ENCODE measurements around the gene UBE2U.
"Not testable (repeated sequence)": the region's sequence is repeated elsewhere in the genome, so short reads cannot be mapped to it uniquely, and the experiment has no call there.

UBE2U gene

GRCh38 chr1:64194168-64195080, 9.0 kb upstream of the UBE2U start:
- no peak for DNase-seq

- no peak for DNase-seq
These were observed 8.4 kb upstream of the UBE2U start for GRCh38 chr1:64195081-64195395.

- no peak for DNase-seq
These were observed 7.2 kb upstream of the UBE2U start for GRCh38 chr1:64196074-64196870.

- DNase-seq, result no peak
These were observed 6.3 kb upstream of the UBE2U start for GRCh38 chr1:64197076-64197475.

GRCh38 chr1:64199154-64199553, 4.3 kb upstream of the UBE2U start:
- no peak for DNase-seq

- DNase-seq, result no peak
These were observed 3.4 kb upstream of the UBE2U start for GRCh38 chr1:64200064-64200463.

GRCh38 chr1:64209221-64209620, 5.8 kb downstream of the UBE2U start:
- no peak for DNase-seq

GRCh38 chr1:64212031-64212430, 8.6 kb downstream of the UBE2U start:
- DNase-seq, result no peak

- no peak for DNase-seq
These were observed 12.2 kb downstream of the UBE2U start for GRCh38 chr1:64215576-64215975.

- no peak for DNase-seq
These were observed 16.8 kb downstream of the UBE2U start for GRCh38 chr1:64220241-64220640.

GRCh38 chr1:64223329-64224151, 20.1 kb downstream of the UBE2U start:
- DNase-seq, result no peak

- not testable (repeated sequence) for DNase-seq
These were observed 20.8 kb downstream of the UBE2U start for GRCh38 chr1:64224236-64224635.

GRCh38 chr1:64228167-64228957, 24.9 kb downstream of the UBE2U start:
- DNase-seq, result no peak

- DNase-seq, result no peak
These were observed 25.9 kb downstream of the UBE2U start for GRCh38 chr1:64229307-64229706.

- no peak for DNase-seq
These were observed 27.7 kb downstream of the UBE2U start for GRCh38 chr1:64231153-64231552.

- DNase-seq, result no peak
These were observed 28.2 kb downstream of the UBE2U start for GRCh38 chr1:64231654-64232053.

- DNase-seq, result no peak
These were observed 31.3 kb downstream of the UBE2U start for GRCh38 chr1:64234714-64235113.

- DNase-seq, result no peak
These were observed 31.8 kb downstream of the UBE2U start for GRCh38 chr1:64235181-64235580.

GRCh38 chr1:64235910-64236309, 32.5 kb downstream of the UBE2U start:
- no peak for DNase-seq

- DNase-seq, result no peak
These were observed 33.1 kb downstream of the UBE2U start for GRCh38 chr1:64236541-64236954.

- not testable (repeated sequence) for DNase-seq
These were observed 36.1 kb downstream of the UBE2U start for GRCh38 chr1:64239519-64239918.

GRCh38 chr1:64240206-64240605, 36.8 kb downstream of the UBE2U start:
- no peak for DNase-seq

All from CD4-positive, alpha-beta T cell treated with Interleukin-15 for 1 hour (primary cell).